KOPT-K1 (cell line): ENCODE measurements around the gene CAMKK2.
"Not testable (repeated sequence)": the region's sequence is repeated elsewhere in the genome, so short reads cannot be mapped to it uniquely, and the experiment has no call there.

ENCODE experiments used
- H3K27ac ChIP-seq: fragments of 200-600 bp; sonication (generic); 2 replicates; pipeline ENCODE4 v1.5.1; 2016; ENCODE audit warnings: antibody characterized with exemption, mild to moderate bottlenecking, low read depth, low read length; ENCODE audit not compliant: poor library complexity, severe bottlenecking
- H3K36me3 ChIP-seq: fragments of 200-600 bp; sonication (generic); 2 replicates; pipeline ENCODE4 v1.5.1; 2017; ENCODE audit warnings: antibody characterized with exemption, mild to moderate bottlenecking, low read length, moderate library complexity; ENCODE audit not compliant: insufficient read depth
- H3K9me3 ChIP-seq: fragments of 200-600 bp; sonication (generic); 2 replicates; pipeline ENCODE4 v1.5.1; 2017; ENCODE audit warnings: antibody characterized with exemption, low read length, mild to moderate bottlenecking; ENCODE audit not compliant: insufficient read depth, poor library complexity, severe bottlenecking

CAMKK2 gene

GRCh38 chr12:121288986-121289385 is 7.5 kb downstream of the CAMKK2 start:
- Histone ChIP-seq H3K36me3 (peaks cover 60% of the 10 kb centered on the region), H3K27ac (no peak overlapping the region)

GRCh38 chr12:121288158-121288845 is 8.2 kb downstream of the CAMKK2 start:
- H3K27ac ChIP-seq: no peak overlapping the region
- H3K36me3 ChIP-seq: peaks cover 60% of the 10 kb centered on the region
- no peaks in the 10 kb centered on the region for H3K9me3 ChIP-seq

More at GRCh38 chr12:121288986-121289385, 7.5 kb downstream of the CAMKK2 start:
- H3K9me3 ChIP-seq: no peaks in the 10 kb centered on the region

- Histone ChIP-seq H3K36me3 (peaks cover 60% of the 10 kb centered on the region), H3K27ac (no peak overlapping the region), H3K9me3 (no peaks in the 10 kb centered on the region)
Measured at GRCh38 chr12:121287267-121287954, 9.1 kb downstream of the CAMKK2 start.

GRCh38 chr12:121285856-121286255 is 10.7 kb downstream of the CAMKK2 start:
- peaks cover 61% of the 10 kb centered on the region for H3K36me3 ChIP-seq
- no peaks in the 10 kb centered on the region for H3K9me3 ChIP-seq
- no peak overlapping the region for H3K27ac ChIP-seq

GRCh38 chr12:121284551-121285390 is 11.7 kb downstream of the CAMKK2 start:
- peaks cover 50% of the 10 kb centered on the region for H3K36me3 ChIP-seq
- no peaks in the 10 kb centered on the region for H3K9me3 ChIP-seq

GRCh38 chr12:121283841-121284240 is 12.7 kb downstream of the CAMKK2 start:
- H3K9me3 ChIP-seq: no peaks in the 10 kb centered on the region
- peaks cover 54% of the 10 kb centered on the region for H3K36me3 ChIP-seq
- no peak overlapping the region for H3K27ac ChIP-seq

More at GRCh38 chr12:121284551-121285390, 11.7 kb downstream of the CAMKK2 start:
- H3K27ac ChIP-seq: no peak overlapping the region

GRCh38 chr12:121283388-121283787 is 13.1 kb downstream of the CAMKK2 start:
- peaks cover 58% of the 10 kb centered on the region for H3K36me3 ChIP-seq
- H3K9me3 ChIP-seq: no peaks in the 10 kb centered on the region
- no peak overlapping the region for H3K27ac ChIP-seq

- peaks cover 63% of the 10 kb centered on the region for H3K36me3 ChIP-seq
- not testable (repeated sequence) for H3K27ac ChIP-seq, H3K9me3 ChIP-seq
Measured at GRCh38 chr12:121282910-121283309, 13.6 kb downstream of the CAMKK2 start.

- Histone ChIP-seq H3K9me3 (no peaks in the 10 kb centered on the region), H3K36me3 (peaks cover 70% of the 10 kb centered on the region), H3K27ac (no peak overlapping the region)
Measured at GRCh38 chr12:121282072-121282742, 14.3 kb downstream of the CAMKK2 start.

GRCh38 chr12:121281116-121281515 is 15.4 kb downstream of the CAMKK2 start:
- not testable (repeated sequence) for H3K27ac ChIP-seq, H3K9me3 ChIP-seq
- peaks cover 75% of the 10 kb centered on the region for H3K36me3 ChIP-seq

- H3K27ac ChIP-seq: not testable (repeated sequence)
Measured at GRCh38 chr12:121280531-121280930, 16.0 kb downstream of the CAMKK2 start.

GRCh38 chr12:121279507-121279915 is 17.0 kb downstream of the CAMKK2 start:
- H3K36me3 ChIP-seq: peaks cover 78% of the 10 kb centered on the region
- H3K27ac ChIP-seq: no peak overlapping the region
- H3K9me3 ChIP-seq: no peaks in the 10 kb centered on the region

More at GRCh38 chr12:121280531-121280930, 16.0 kb downstream of the CAMKK2 start:
- not testable (repeated sequence) for H3K9me3 ChIP-seq
- peaks cover 77% of the 10 kb centered on the region for H3K36me3 ChIP-seq

- Histone ChIP-seq H3K27ac (no peak overlapping the region), H3K36me3 (peaks cover 78% of the 10 kb centered on the region), H3K9me3 (no peaks in the 10 kb centered on the region)
Measured at GRCh38 chr12:121279071-121279375, 17.5 kb downstream of the CAMKK2 start.

GRCh38 chr12:121278169-121279070 is 18.1 kb downstream of the CAMKK2 start:
- Histone ChIP-seq H3K9me3 (no peaks in the 10 kb centered on the region), H3K36me3 (peaks cover 79% of the 10 kb centered on the region), H3K27ac (no peak overlapping the region)
